ENCODE results near the gene GPR61.

GPR61 gene

DNA sequence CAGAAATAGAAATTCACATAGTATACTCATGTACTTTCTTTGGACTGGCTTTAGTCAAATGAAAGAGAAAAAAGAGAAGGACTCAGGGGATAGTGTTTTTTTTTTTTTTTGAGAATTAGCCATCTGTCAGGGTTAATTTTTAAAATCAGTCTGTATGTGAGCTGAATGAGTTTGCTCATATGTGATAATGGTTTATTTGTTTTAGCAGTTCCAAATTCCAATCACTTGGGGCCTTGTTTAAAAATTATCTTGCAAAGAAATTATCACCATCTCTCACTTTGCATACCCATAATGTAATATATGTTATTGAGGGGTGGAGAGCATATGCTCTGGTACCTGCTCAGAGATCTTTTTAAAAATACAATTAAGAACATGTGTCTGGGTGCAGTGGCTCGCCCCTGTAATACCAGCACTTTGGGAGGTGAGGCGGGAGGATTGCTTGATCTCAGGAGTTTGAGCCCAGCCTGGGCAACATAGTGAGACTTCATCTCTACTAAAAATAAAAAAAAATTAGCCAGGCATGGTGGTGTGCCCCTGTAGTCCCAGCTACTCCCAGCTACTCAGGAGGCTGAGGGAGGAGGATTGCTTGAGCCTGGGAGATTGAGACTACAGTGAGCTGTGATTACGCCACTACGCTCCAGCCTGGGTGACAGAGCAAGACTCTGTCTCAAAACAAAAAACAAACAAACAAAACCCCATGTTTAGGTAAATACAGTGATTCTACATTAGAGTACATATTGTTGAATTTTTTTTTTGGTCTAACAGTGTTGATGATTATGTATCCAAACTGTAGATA lies 28.4 kb downstream of the GPR61 start:
- DNase-seq = no peak

DNA sequence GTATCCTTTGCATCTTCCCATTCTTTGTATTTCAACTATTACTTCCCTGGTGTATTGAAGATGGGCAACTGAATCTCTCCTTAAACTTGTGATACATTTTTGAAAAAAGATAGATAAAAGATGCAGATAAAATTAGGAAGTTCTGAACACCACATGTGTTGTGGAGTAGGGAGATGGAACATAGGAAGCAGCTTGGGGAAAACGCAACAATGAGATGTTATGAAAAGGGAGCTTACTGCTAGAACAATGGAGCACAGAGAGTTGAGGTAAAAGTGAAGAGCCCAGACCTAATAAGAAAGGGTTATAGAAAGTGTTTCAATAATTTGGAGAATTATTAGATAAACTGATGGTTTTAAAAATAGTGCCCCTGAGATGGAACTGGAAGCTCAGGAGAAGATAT lies 29.7 kb downstream of the GPR61 start:
- DNase-seq = no peak

DNA sequence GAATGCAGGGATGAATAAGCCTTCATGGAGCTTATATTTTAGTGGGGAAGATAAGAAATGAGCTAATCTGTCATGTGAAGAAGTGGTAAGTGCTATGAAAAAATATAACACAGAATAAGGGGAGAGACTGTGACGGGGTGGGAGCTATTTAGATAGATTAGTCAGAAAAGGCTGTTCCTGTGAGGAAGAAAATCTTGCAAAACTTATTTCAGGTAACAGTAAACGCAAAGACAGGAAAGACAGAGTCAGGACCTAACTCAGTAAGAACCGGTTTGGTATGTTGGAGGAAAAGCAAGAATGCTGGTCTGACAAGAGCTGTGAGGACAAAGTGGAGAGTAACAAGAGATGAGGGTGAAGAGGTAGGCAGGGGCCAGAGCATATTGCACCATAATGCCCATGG lies 30.7 kb downstream of the GPR61 start:
- DNase-seq = no peak

DNA sequence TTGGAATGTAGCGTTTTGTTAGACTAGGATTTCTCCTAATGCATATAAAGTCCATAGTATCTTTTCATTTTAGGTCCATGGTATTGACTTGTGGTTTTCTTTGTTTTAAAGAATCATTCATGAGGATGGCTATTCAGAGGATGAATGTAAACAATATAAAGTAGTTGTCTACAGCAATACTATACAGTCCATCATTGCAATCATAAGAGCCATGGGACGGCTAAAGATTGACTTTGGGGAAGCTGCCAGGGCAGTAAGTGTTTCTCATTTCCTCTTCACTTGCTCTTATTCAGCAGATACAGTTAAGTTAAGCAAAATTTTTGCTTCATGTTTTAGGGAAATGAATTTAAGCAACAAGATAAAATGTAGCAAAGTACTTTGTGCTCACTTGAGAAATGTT lies 34.1 kb downstream of the GPR61 start:
- DNase-seq = no peak

DNA sequence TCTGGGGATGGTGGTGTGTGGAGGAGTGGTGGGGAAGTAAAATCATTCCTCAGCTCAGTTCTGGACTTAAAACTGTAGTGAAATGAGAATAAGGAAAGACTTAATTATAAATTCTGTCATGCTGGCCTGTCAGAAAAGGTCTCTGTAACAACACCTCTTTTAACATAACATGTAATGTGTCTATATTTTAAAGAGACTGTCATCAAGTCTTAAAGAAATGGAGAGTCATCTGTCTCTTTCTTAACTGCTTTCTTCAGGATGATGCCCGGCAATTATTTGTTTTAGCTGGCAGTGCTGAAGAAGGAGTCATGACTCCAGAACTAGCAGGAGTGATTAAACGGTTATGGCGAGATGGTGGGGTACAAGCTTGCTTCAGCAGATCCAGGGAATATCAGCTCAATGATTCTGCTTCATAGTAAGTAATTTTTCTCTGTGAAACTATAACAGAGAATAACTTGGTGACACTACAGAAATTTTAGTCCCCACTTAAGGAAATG lies 39.3 kb downstream of the GPR61 start:
- peak in 1 of 58 donors; percentile 1 for DNase-seq

DNA sequence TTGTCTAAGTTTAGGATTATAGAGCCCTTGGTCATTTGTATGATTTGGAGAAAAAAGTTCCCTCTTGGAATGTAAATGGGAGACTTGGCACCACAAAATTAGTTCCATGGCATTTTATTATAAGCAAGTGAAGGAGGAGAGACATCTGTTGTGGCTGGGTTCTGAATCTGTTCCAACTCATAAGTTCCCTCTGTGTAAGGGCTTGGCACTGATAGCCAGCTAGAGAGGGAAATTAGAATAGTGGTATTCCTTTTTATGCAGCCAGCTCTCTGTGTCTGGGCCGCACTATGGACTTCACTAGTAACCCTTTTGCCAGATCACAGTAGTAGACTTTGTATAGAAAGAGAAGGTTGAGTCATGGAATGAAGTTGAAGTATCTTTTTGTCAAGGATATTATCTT lies 39.8 kb downstream of the GPR61 start:
- peak in 3 of 58 donors; percentile 6 to 15 (median 8) for DNase-seq

DNA sequence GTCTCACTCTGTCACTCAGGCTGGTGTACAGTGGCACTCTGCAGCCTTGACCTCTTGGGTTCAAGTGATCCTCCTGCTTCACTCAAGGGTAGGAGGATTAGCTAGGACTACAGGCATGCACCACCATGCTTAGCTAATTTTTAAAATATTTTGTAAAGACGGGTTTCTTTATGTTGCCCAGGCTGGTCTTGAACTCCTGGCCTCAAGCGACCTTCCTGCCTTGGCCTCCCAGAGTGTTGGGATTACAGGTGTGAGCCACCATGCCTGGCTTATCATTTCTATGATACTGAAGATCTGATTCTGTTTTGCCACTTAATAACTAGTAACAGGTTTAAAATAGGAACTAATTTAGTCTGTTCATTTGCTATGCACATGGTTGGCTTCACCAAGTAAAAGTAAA lies 42.3 kb downstream of the GPR61 start:
- no peak for DNase-seq

DNA sequence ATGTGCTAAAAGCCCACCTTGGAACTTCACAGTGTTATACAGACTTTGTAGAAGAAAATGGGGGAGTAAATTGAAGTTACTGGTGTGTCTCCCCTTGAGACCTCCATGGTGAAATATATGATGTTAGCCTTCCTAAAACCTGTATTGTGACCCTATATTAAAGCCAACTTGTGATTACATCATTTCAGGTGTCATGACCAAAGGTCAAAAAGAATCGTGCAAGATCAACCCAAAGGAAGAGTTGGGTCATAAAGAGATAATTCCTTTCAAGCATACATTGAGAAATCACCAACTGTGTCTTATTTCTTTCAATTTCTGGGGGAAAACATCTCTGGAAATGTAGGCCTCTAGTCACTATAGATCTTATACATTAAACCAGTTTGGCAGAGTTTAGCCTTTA lies 45.1 kb downstream of the GPR61 start:
- no peak for DNase-seq

DNA sequence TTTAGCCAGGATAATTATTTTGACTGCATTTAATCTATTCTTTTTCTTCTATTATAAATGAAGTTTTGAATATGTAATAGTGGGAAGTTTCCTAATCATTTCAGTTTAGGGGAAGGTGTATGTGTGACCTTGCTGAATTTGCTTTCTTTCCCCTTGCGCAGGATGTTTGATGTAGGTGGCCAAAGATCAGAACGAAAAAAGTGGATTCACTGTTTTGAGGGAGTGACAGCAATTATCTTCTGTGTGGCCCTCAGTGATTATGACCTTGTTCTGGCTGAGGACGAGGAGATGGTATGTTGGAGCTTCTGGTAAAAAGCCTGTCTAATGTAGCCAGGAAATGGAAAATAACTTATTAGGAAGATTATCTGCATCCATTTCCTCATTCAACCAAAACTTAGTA lies 46.4 kb downstream of the GPR61 start:
- no peak for DNase-seq

DNA sequence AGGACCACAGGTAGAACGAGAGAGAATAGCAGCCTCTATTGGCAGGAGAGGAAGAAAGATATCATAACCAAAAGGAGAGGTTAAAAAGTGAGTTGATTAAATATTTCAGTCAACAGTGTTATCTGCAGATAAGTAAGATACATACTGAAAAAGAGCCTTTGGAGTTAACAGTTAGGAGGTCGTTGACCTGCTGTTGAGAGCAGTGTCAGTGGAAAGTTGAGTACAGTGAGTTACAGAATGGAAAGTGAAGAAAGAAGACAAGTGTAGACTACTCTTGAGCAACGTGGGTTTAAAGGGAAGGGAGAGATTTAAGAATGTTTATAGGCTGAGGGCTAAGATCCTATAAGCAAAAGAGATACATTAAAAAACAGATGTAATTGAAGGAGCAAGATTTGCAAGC lies 49.5 kb downstream of the GPR61 start:
- DNase-seq = no peak

DNA sequence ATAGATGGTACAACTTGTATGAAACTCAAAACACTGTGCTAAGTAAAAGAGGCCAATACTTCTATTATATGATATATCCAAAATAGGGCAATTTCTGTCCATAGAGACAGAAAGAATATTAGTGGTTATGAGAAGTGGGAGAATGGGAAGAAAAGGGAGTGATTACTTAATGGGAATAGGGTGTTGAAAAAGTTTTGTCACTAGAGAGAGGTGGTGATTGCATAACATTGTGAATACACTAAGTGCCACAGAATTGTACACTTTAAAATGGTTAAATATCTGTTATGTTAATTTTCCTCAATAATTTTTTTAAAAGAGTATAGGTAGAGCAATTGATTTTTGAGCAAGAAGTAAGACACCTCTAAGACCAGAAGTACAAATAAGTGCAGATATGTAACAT lies 50.0 kb downstream of the GPR61 start:
- DNase-seq = no peak

DNA sequence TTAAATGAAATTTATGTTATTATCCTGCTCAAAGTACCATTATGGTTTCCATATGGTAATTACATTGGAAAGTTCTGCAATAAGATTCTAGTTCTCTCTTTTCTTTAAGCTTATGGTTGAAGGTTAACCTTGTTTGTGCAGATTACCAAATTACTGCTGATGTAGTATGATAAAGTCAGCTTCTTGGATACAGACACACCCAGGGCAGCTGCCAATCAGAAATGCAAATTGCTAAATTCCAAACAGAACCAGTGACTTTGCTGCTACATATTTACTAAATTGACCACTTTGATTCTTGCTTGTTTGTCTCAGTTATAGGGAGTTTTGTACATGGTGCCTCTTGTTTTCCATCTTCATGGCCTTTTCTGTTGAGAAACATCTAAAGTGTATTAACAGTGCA lies 53.2 kb downstream of the GPR61 start:
- DNase-seq = no peak

DNA sequence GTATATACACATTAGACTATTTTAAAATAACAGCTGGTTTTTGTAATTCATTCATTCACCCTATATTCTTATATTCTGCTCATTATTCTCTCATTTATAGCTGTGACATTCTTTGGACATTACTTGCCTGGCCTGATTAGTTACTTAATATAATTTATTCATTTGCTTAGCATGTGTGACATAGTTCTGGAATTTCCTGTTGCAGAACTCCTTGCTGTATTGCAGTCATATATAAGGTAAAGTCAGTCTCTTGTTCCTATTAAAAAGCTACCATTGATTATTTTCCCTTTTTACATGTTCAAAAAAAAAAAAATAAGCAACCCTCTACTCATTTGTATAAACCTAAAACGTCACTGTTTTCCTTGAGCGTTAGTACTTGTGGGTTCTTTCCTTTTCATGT lies 55.9 kb downstream of the GPR61 start:
- DNase-seq = no peak

All from anterior cingulate cortex (tissue), 58 donors.